ENCODE results near the gene IHH. TPM values are rescaled to one million over a fixed set of nuclear protein-coding genes. Genes with fewer than 3 reads are reported as not detected.

IHH gene
- total RNA-seq, 2 donors from 2014 or later, result not detected

DNA sequence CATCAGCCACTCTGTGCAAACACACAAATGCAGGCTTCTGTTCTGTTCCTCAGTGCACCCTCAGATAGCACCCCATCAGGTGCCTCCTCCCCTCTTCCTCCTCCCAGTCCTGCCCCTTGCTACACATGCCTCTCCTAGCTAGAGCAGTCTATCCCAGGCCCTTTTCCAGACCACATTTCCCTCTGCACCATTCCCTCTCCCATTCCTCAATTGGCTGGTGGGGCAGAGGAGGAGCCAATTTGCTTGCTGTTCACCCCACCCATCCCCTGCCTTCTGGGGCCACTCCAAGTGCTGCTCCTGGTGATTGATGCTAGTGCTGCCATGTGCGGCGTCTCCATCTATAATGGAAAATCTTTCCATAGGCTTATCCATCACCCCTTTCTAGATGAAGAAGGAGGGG, 24.8 kb downstream of the IHH start:
- Histone ChIP-seq H3K4me3 (no peak overlapping the region), H3K4me1 (peaks cover 0 to under 1% of the 10 kb centered on the region in 2 donors), H3K27me3 (peaks cover 0 to under 1% of the 10 kb centered on the region in 2 donors), H3K27ac (no peak overlapping the region), H3K9me3 (no peaks in the 10 kb centered on the region), H3K36me3 (no peaks in the 10 kb centered on the region)
- TF ChIP-seq, protein P1, sequence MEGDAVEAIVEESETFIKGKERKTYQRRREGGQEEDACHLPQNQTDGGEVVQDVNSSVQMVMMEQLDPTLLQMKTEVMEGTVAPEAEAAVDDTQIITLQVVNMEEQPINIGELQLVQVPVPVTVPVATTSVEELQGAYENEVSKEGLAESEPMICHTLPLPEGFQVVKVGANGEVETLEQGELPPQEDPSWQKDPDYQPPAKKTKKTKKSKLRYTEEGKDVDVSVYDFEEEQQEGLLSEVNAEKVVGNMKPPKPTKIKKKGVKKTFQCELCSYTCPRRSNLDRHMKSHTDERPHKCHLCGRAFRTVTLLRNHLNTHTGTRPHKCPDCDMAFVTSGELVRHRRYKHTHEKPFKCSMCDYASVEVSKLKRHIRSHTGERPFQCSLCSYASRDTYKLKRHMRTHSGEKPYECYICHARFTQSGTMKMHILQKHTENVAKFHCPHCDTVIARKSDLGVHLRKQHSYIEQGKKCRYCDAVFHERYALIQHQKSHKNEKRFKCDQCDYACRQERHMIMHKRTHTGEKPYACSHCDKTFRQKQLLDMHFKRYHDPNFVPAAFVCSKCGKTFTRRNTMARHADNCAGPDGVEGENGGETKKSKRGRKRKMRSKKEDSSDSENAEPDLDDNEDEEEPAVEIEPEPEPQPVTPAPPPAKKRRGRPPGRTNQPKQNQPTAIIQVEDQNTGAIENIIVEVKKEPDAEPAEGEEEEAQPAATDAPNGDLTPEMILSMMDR (IDR thresholded peaks at IDR 0.05), result no peak
- DNase-seq (ENCODE audit: low spot score), result no peak

DNA sequence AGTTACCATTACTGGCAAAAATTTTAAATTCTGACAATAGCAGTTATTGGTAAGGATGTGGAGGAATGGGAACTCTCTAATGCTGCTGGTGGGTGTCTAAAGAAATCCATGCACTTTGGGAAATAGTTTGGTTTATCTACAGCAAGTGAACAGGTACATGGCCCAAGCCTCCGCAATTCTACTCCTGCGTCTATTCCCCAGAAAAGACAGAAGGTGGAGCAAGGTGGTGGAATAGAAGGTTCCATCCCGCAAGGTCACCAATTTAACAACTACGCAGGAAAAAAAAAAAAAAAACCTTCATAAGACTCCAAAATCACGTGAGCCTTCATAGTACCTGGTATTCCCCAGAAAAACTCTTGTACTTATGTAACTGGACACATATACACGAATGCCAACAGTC, 25.9 kb downstream of the IHH start:
- H3K27ac ChIP-seq, result no peak overlapping the region
- no peaks in the 10 kb centered on the region for H3K36me3 ChIP-seq
- no peaks in the 10 kb centered on the region for H3K9me3 ChIP-seq
- H3K4me1 ChIP-seq, result no peaks in the 10 kb centered on the region
- H3K4me3 ChIP-seq, result no peak overlapping the region
- TF ChIP-seq, protein P1 (IDR thresholded peaks at IDR 0.05), result no peak
- H3K27me3 ChIP-seq, result peaks cover 0 to 10% of the 10 kb centered on the region in 2 donors
- no peak for DNase-seq (ENCODE audit: low spot score)

DNA sequence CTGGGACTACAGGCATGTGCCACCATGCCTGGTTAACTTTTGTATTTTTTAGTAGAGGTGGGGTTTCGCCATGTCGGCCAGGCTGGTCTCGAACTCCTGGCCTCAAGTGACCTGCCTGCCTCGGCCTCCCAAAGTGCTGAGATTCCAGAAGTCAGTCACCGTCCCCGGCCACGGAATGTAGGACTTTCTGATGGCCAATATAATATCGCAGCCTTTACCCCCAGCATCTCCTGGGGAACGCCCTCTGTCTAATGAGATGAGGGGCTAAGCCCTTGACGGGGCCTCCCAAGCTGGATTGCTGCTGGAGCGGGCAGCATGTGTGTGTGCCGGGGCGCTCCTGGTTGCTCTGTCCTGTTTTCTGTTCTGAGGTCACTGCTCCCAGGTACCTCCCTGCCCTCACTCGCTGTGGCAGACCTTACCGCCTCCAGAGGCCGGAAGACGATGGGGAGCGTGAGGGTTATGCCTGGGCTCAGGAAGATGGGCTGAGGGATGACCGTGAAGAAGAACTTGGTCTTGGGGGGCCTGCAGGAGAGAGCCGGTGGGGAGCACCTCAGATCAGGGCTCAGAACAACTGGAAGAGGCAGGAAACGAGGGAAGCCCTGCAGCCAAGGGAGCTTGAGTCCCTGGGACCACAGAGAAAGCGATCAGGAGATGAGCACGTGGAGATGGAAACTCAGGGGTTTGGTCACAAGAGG, 28.5 kb downstream of the IHH start:
- TF ChIP-seq, protein P1 (IDR thresholded peaks at IDR 0.05), result no peak
- H3K27me3 ChIP-seq, result peaks cover 0 to 10% of the 10 kb centered on the region in 2 donors
- no peak for DNase-seq (ENCODE audit: low spot score)

DNA sequence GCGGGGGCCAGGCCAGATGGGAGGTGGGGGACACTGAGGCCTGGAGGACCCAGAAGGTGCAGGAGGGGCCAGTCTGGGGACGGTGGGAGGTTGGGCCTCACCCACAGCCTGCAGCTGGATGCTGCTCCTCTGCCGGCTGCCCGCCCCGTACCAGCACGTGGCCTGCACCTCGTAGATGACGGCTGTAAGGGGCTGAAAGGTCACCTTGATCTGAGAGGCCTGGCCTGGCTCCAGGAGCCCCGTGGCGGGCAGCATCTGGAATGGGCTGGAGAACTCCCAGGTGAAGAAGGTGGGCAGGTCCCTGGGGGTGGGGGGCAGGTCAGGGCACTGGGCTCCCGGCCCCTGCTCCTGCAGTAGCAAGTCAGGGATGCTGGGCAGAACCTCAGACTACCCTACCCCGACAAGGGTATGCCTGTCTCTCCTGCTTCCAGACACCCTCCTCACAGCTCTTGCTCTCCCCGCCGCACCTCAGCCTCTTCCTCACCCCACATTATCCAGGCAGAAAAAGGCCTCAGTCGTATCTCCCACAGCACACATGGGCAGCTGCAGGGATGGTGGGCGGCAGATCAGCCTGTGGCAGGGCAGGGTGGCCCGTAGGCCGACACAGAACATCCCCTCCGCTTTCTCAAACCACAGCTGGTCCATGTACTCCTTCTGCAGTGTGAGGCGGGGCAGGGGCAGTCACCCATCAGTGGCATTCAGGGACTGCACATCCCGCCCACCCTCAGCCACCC, 29.5 kb downstream of the IHH start:
- TF ChIP-seq, protein P1 (IDR thresholded peaks at IDR 0.05), result no peak
- no peaks in the 10 kb centered on the region for H3K4me1 ChIP-seq

More for the DNA sequence above, 28.5 kb downstream of the IHH start:
- no peaks in the 10 kb centered on the region for H3K4me1 ChIP-seq
- H3K9me3 ChIP-seq, result no peaks in the 10 kb centered on the region
- H3K27ac ChIP-seq, result no peak overlapping the region
- H3K4me3 ChIP-seq, result no peak overlapping the region
- no peaks in the 10 kb centered on the region for H3K36me3 ChIP-seq

DNA sequence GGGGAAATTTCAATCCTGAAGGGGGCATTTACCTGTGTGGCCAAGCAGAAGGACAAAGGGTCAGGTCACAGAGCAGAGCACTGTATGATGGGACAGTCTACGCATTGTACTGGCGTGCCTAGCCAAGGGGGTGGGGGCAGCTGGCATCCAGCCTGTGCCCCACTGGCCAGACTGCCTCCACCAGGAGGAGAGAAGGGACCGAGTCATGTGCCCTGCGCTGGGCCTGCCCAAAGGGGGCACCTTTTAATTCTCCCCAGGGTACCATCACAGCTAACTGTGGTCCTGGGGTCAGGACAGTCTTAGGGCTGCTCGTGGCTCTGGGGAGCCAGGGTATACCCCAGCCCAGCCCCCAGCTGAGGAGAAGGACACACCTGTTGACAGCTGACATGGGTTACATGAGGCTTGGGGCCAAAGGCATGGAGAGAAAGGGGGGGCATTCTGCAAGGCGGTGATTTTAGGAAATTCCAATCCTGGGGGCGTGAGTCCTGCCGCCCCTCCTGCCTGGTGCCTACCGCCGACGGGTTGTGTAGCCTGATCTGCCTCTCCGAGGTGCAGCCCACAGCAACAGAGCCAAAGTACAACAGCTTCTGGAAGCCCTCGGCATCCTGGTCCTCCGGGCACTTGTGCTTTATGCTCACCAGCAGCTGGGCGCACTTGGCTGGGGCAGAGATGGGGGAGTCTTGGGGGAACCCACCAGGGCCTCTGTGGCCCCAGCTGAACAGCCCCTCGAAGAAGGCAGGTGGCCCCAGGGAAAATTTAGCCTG, 30.4 kb downstream of the IHH start:
- no peaks in the 10 kb centered on the region for H3K4me1 ChIP-seq
- TF ChIP-seq, protein P1 (IDR thresholded peaks at IDR 0.05), result no peak
- no peaks in the 10 kb centered on the region for H3K36me3 ChIP-seq
- peaks cover 0 to 10% of the 10 kb centered on the region in 2 donors for H3K27me3 ChIP-seq
- no peak overlapping the region for H3K4me3 ChIP-seq
- no peak overlapping the region for H3K27ac ChIP-seq
- H3K9me3 ChIP-seq, result no peaks in the 10 kb centered on the region
- DNase-seq (ENCODE audit: low spot score), result no peak

More for the DNA sequence above, 29.5 kb downstream of the IHH start:
- no peaks in the 10 kb centered on the region for H3K36me3 ChIP-seq
- peaks cover 0 to 10% of the 10 kb centered on the region in 2 donors for H3K27me3 ChIP-seq
- H3K27ac ChIP-seq, result no peak overlapping the region
- H3K4me3 ChIP-seq, result no peak overlapping the region
- no peak for DNase-seq (ENCODE audit: low spot score)
- no peaks in the 10 kb centered on the region for H3K9me3 ChIP-seq

All from right atrium auricular region (tissue), 2 donors.